ENCODE data around the gene USO1. TPM values are rescaled to one million over a fixed set of nuclear protein-coding genes. Genes with fewer than 3 reads are reported as not detected.

The USO1 gene
- total and polyA plus RNA-seq, 4 experiments from 2014 or later = 31.9 to 49.4 (median 42.0) TPM

GRCh38 chr4:75742451-75742850, 18.1 kb downstream of the USO1 start:
- Histone ChIP-seq H3K27ac (ENCODE audit: low read depth, low read length) (no peak overlapping the region), H3K27me3 (ENCODE audit: insufficient read depth, low read length) (no peaks in the 10 kb centered on the region), H3K4me3 (ENCODE audit: low read length in 2 of 2) (no peak overlapping the region), H3K36me3 (ENCODE audit: insufficient read depth, low read length) (no peaks in the 10 kb centered on the region), H3K9me3 (ENCODE audit: control insufficient read depth in 1 of 2, low read length in 2 of 2) (no peaks in the 10 kb centered on the region), H3K4me1 (ENCODE audit: insufficient read depth, low read length) (peaks cover 4% of the 10 kb centered on the region)
- H3K27ac Mint-ChIP-seq = no peak overlapping the region
- no peaks in the 10 kb centered on the region for H3K27me3 Mint-ChIP-seq
- peaks cover 8 to 30% (median 17%) of the 10 kb centered on the region in 4 donors for H3K4me1 Mint-ChIP-seq
- no peak for DNase-seq
- peaks cover 7 to 10% of the 10 kb centered on the region in 2 donors for H3K36me3 Mint-ChIP-seq
- ChIA-PET POLR2A (ENCODE audit: partially characterized antibody) (no interaction called here), CTCF (ENCODE audit: partially characterized antibody) (interaction anchor here (1.1 kb wide), 1 partner anchor 14 kb away, joined by 3 read pairs; no protein-coding TSS in a partner anchor)
- no peaks in the 10 kb centered on the region for H3K9me3 Mint-ChIP-seq
- H3K4me3 Mint-ChIP-seq = no peak overlapping the region
- intact Hi-C loops (cut with micrococcal nuclease) = no loop called here

- DNase-seq = no peak
- H3K4me3 ChIP-seq (ENCODE audit: low read length in 2 of 2) = no peak overlapping the region
- H3K4me1 ChIP-seq (ENCODE audit: insufficient read depth, low read length) = peaks cover 4% of the 10 kb centered on the region
- ChIA-PET CTCF (ENCODE audit: partially characterized antibody) (no interaction called here), POLR2A (ENCODE audit: partially characterized antibody) (no interaction called here)
- Mint-ChIP-seq H3K27ac (no peak overlapping the region), H3K4me3 (no peak overlapping the region), H3K4me1 (peaks cover 8 to 26% (median 17%) of the 10 kb centered on the region in 4 donors), H3K36me3 (peaks cover 5 to 10% of the 10 kb centered on the region in 2 donors), H3K27me3 (no peaks in the 10 kb centered on the region), H3K9me3 (no peaks in the 10 kb centered on the region)
- no peak overlapping the region for H3K27ac ChIP-seq (ENCODE audit: low read depth, low read length)
- intact Hi-C loops (cut with micrococcal nuclease) = no loop called here
- H3K36me3 ChIP-seq (ENCODE audit: insufficient read depth, low read length) = no peaks in the 10 kb centered on the region
- H3K27me3 ChIP-seq (ENCODE audit: insufficient read depth, low read length) = no peaks in the 10 kb centered on the region
- H3K9me3 ChIP-seq (ENCODE audit: control insufficient read depth in 1 of 2, low read length in 2 of 2) = no peaks in the 10 kb centered on the region
Observed at GRCh38 chr4:75745161-75745560, 20.8 kb downstream of the USO1 start.

GRCh38 chr4:75745721-75746199, 21.4 kb downstream of the USO1 start:
- no peak overlapping the region for H3K27ac Mint-ChIP-seq
- CTCF ChIA-PET (ENCODE audit: partially characterized antibody) = no interaction called here
- H3K36me3 Mint-ChIP-seq = peaks cover 5 to 10% of the 10 kb centered on the region in 2 donors
- no peak for DNase-seq
- no peaks in the 10 kb centered on the region for H3K9me3 Mint-ChIP-seq
- no peak overlapping the region for H3K4me3 ChIP-seq (ENCODE audit: low read length in 2 of 2)
- H3K4me1 Mint-ChIP-seq = peaks cover 8 to 26% (median 17%) of the 10 kb centered on the region in 4 donors
- no peaks in the 10 kb centered on the region for H3K27me3 Mint-ChIP-seq
- POLR2A ChIA-PET (ENCODE audit: partially characterized antibody) = no interaction called here
- no peaks in the 10 kb centered on the region for H3K9me3 ChIP-seq (ENCODE audit: control insufficient read depth in 1 of 2, low read length in 2 of 2)
- no peak overlapping the region for H3K4me3 Mint-ChIP-seq
- no peaks in the 10 kb centered on the region for H3K27me3 ChIP-seq (ENCODE audit: insufficient read depth, low read length)
- intact Hi-C loops (cut with micrococcal nuclease) = no loop called here
- peaks cover 4% of the 10 kb centered on the region for H3K4me1 ChIP-seq (ENCODE audit: insufficient read depth, low read length)
- no peak overlapping the region for H3K27ac ChIP-seq (ENCODE audit: low read depth, low read length)
- H3K36me3 ChIP-seq (ENCODE audit: insufficient read depth, low read length) = no peaks in the 10 kb centered on the region

DNA sequence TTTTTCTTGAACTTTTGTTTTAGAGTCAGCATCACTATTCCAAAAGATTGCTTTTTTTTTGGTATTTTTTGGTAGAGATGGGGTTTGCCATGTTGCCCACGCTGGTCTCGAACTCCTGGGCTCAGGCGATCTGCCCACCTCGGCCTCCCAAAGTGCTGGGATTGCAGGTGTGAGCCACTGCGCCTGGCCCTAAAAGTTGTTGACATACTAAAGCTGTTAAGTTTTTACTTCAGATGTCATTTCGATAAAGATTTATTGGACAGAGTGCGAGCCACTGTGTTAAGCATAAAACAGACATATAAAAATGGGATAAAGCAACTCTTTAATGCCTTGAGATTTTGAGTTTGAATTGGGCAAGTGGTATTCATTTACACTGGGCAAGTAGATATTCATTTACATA, 28.3 kb downstream of the USO1 start:
- Histone ChIP-seq H3K27ac (ENCODE audit: low read depth, low read length) (no peak overlapping the region), H3K4me1 (ENCODE audit: insufficient read depth, low read length) (no peaks in the 10 kb centered on the region), H3K27me3 (ENCODE audit: insufficient read depth, low read length) (no peaks in the 10 kb centered on the region), H3K4me3 (ENCODE audit: low read length in 2 of 2) (no peak overlapping the region), H3K9me3 (ENCODE audit: control insufficient read depth in 1 of 2, low read length in 2 of 2) (no peaks in the 10 kb centered on the region), H3K36me3 (ENCODE audit: insufficient read depth, low read length) (peaks cover 14% of the 10 kb centered on the region)
- peaks cover 0 to 5% (median 0%) of the 10 kb centered on the region in 4 donors for H3K4me1 Mint-ChIP-seq
- POLR2A ChIA-PET (ENCODE audit: partially characterized antibody) = no interaction called here
- no peaks in the 10 kb centered on the region for H3K9me3 Mint-ChIP-seq
- CTCF ChIA-PET (ENCODE audit: partially characterized antibody) = interaction anchor here (1.1 to 1.3 kb wide), 2 partner anchors 11 to 28 kb away, joined by 3 to 4 read pairs; partner anchors contain the start of gene USO1
- no peak overlapping the region for H3K4me3 Mint-ChIP-seq
- intact Hi-C loops (cut with micrococcal nuclease) = no loop called here
- H3K27me3 Mint-ChIP-seq = no peaks in the 10 kb centered on the region
- peaks cover 31 to 32% of the 10 kb centered on the region in 2 donors for H3K36me3 Mint-ChIP-seq
- no peak for DNase-seq
- no peak overlapping the region for H3K27ac Mint-ChIP-seq

DNA sequence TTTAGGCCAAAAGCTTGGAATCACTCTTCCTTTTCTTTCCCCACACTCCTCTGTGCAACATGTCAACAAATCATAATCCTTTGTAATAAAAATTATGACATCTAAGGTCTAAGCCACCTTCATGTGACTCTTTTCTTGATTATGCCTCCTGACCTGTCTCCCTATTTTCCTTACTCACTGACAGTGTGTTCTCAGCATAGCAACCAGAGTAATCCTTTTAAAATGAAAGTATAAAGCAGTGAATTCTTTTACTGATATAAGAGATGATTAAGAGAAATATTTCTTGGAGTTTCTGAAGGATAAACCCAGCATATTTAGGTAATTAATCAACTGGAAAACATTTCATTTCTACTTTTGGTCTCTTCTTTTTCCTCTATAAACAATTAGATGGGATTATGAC, 44.7 kb downstream of the USO1 start:
- H3K27ac ChIP-seq (ENCODE audit: low read depth, low read length) = no peak overlapping the region
- peaks cover 46% of the 10 kb centered on the region in 2 donors for H3K36me3 Mint-ChIP-seq
- H3K36me3 ChIP-seq (ENCODE audit: insufficient read depth, low read length) = peaks cover 9% of the 10 kb centered on the region
- H3K4me3 ChIP-seq (ENCODE audit: low read length in 2 of 2) = no peak overlapping the region
- no peaks in the 10 kb centered on the region for H3K9me3 ChIP-seq (ENCODE audit: control insufficient read depth in 1 of 2, low read length in 2 of 2)
- intact Hi-C loops (cut with micrococcal nuclease) = no loop called here
- no peak overlapping the region for H3K4me3 Mint-ChIP-seq
- no peaks in the 10 kb centered on the region for H3K9me3 Mint-ChIP-seq
- peaks cover 6 to 13% (median 7%) of the 10 kb centered on the region in 4 donors for H3K4me1 Mint-ChIP-seq
- CTCF ChIA-PET (ENCODE audit: partially characterized antibody) = no interaction called here
- H3K4me1 ChIP-seq (ENCODE audit: insufficient read depth, low read length) = no peaks in the 10 kb centered on the region
- no peaks in the 10 kb centered on the region for H3K27me3 Mint-ChIP-seq
- no peak for DNase-seq
- no peaks in the 10 kb centered on the region for H3K27me3 ChIP-seq (ENCODE audit: insufficient read depth, low read length)
- H3K27ac Mint-ChIP-seq = peak overlapping the region in 3 of 7 donors; percentile 9 to 20 (median 17)
- POLR2A ChIA-PET (ENCODE audit: partially characterized antibody) = no interaction called here

DNA sequence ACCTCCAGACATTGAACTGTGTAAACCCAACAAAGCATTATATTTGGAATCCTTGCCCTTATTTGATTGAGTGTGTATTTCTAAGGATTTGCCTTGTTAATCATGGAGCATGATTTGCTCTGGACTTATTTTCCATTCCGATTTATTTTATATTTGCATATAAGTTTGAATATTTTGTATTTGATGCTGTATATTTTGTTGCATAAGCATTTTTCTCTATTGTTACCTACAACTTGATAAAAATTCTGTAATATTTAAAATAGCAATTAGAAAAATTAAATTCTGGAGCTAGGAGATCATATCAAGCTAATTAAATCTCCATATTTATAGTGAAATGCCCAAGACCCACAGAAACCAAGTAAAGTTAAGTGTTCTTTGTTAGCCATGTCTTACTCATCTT, 47.2 kb downstream of the USO1 start:
- Histone ChIP-seq H3K9me3 (ENCODE audit: control insufficient read depth in 1 of 2, low read length in 2 of 2) (no peaks in the 10 kb centered on the region), H3K4me1 (ENCODE audit: insufficient read depth, low read length) (no peaks in the 10 kb centered on the region), H3K4me3 (ENCODE audit: low read length in 2 of 2) (no peak overlapping the region), H3K27me3 (ENCODE audit: insufficient read depth, low read length) (no peaks in the 10 kb centered on the region), H3K27ac (ENCODE audit: low read depth, low read length) (no peak overlapping the region), H3K36me3 (ENCODE audit: insufficient read depth, low read length) (peaks cover 33% of the 10 kb centered on the region)
- H3K36me3 Mint-ChIP-seq = peaks cover 57 to 62% of the 10 kb centered on the region in 2 donors
- intact Hi-C loops (cut with micrococcal nuclease) = no loop called here
- ChIA-PET POLR2A (ENCODE audit: partially characterized antibody) (interaction anchor here (1.2 kb wide), 1 partner anchor 47 kb away, joined by 5 read pairs; the partner anchor contains the start of gene USO1), CTCF (ENCODE audit: partially characterized antibody) (no interaction called here)
- no peaks in the 10 kb centered on the region for H3K27me3 Mint-ChIP-seq
- peaks cover 0 to 4% (median 0%) of the 10 kb centered on the region in 8 donors for H3K9me3 Mint-ChIP-seq
- H3K4me3 Mint-ChIP-seq = no peak overlapping the region
- peak overlapping the region in 2 of 7 donors; percentile 31 to 43 for H3K27ac Mint-ChIP-seq
- no peak for DNase-seq
- peaks cover 6 to 13% (median 9%) of the 10 kb centered on the region in 4 donors for H3K4me1 Mint-ChIP-seq

DNA sequence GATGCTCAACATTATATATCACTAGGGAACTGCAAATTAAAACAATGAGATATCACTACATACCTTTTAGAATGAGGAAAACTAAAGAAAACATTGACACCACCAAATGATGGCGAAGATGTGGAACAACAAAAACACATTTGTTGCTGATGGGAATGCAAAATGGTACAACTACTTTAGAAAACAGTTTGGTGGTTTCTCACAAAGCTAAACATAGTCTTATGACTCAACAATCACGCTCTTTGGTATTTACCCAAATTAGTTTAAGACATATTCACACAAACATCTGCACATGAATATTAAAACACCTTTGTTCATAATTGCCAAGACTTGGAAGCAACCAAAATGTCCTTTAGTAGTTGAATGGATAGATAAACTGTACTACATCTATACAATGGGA, 53.2 kb downstream of the USO1 start:
- no peaks in the 10 kb centered on the region for H3K27me3 ChIP-seq (ENCODE audit: insufficient read depth, low read length)
- CTCF ChIA-PET (ENCODE audit: partially characterized antibody) = no interaction called here
- peaks cover 0 to 7% (median 5%) of the 10 kb centered on the region in 4 donors for H3K4me1 Mint-ChIP-seq
- POLR2A ChIA-PET (ENCODE audit: partially characterized antibody) = no interaction called here
- peaks cover 28% of the 10 kb centered on the region for H3K36me3 ChIP-seq (ENCODE audit: insufficient read depth, low read length)
- no peak overlapping the region for H3K4me3 Mint-ChIP-seq
- intact Hi-C loops (cut with micrococcal nuclease) = no loop called here
- H3K27ac Mint-ChIP-seq = no peak overlapping the region
- DNase-seq = no peak
- no peak overlapping the region for H3K4me3 ChIP-seq (ENCODE audit: low read length in 2 of 2)
- H3K27me3 Mint-ChIP-seq = no peaks in the 10 kb centered on the region
- H3K27ac ChIP-seq (ENCODE audit: low read depth, low read length) = no peak overlapping the region
- peaks cover 55 to 66% of the 10 kb centered on the region in 2 donors for H3K36me3 Mint-ChIP-seq
- peaks cover 0 to 4% (median 0%) of the 10 kb centered on the region in 8 donors for H3K9me3 Mint-ChIP-seq
- H3K4me1 ChIP-seq (ENCODE audit: insufficient read depth, low read length) = no peaks in the 10 kb centered on the region
- H3K9me3 ChIP-seq (ENCODE audit: control insufficient read depth in 1 of 2, low read length in 2 of 2) = no peaks in the 10 kb centered on the region

Data from CD4-positive, alpha-beta memory T cell (primary cell).